HEK293 (cell line): ENCODE data around the gene ZNF608.

Experiments used
- CTCF ChIA-PET: fragments of 350-600 bp; formaldehyde crosslinking; extraction: SDS; loops from one replicate; lab custom pipeline; 2021; ENCODE audit warnings: antibody characterized with exemption; lab: Yijun Ruan, JAX
- POLR2A ChIA-PET: fragments of 300-600 bp; formaldehyde crosslinking; extraction: SDS; loops from one replicate; lab custom pipeline; 2020; ENCODE audit warnings: antibody characterized with exemption, inconsistent platforms; lab: Yijun Ruan, JAX
- H3K27ac ChIP-seq: fragments of 200-500 bp; sonication (Bioruptor generic); 2 replicates; pipeline ENCODE4 v1.5.1; 2014; ENCODE audit warnings: low read depth, low read length, control low read depth, inconsistent platforms; ENCODE audit errors: extremely low read depth
- H3K36me3 ChIP-seq, 2 experiments: fragments of 200-500 bp in 1 of 2; sonication (Bioruptor generic) in 1 of 2; 1 replicate in 1 of 2; 2 replicates in 1 of 2; pipeline ENCODE4 v1.5.1; 2014 to 2017; ENCODE audit warnings: inconsistent platforms in 2 of 2, low read length in 2 of 2; ENCODE audit not compliant: control insufficient read depth in 2 of 2, insufficient read depth in 1 of 2
- H3K4me1 ChIP-seq: fragments of 200-500 bp; sonication (Bioruptor generic); 2 replicates; pipeline ENCODE4 v1.5.1; 2014; ENCODE audit warnings: mild to moderate bottlenecking, low read length, inconsistent platforms; ENCODE audit not compliant: control insufficient read depth, insufficient read depth
- H3K4me3 ChIP-seq: 2 replicates; pipeline ENCODE4 v1.5.1; 2011; ENCODE audit warnings: low read depth, mild to moderate bottlenecking, control low read depth, low read length, moderate library complexity
- H3K9me3 ChIP-seq: fragments of 200-500 bp; sonication (Bioruptor generic); 2 replicates; pipeline ENCODE4 v1.5.1; 2014; ENCODE audit warnings: low read depth, low read length, inconsistent platforms; ENCODE audit not compliant: control insufficient read depth, insufficient read depth
- GFI1B ChIP-seq: fragments of 450-650 bp; formaldehyde crosslinking; IDR thresholded peaks from 2 replicates; pipeline ENCODE4 v1.5.1; 2016; ENCODE audit warnings: missing biosample characterization, missing genetic modification characterization
- GLI4 ChIP-seq: fragments of 450-650 bp; formaldehyde crosslinking; IDR thresholded peaks from 2 replicates; pipeline ENCODE4 v1.5.1; 2016; ENCODE audit warnings: missing biosample characterization, missing genetic modification characterization
- HOXC10 ChIP-seq: sonication (generic); formaldehyde crosslinking; IDR thresholded peaks from 2 replicates; pipeline ENCODE4 v1.8.1; 2023; ENCODE audit warnings: mild to moderate bottlenecking, missing genetic modification reagents
- IKZF3 ChIP-seq: fragments of 450-650 bp; IDR thresholded peaks from 2 replicates; pipeline ENCODE4 v1.5.0; 2018; ENCODE audit warnings: missing biosample characterization, mild to moderate bottlenecking, missing genetic modification characterization, moderate library complexity
- KLF8 ChIP-seq: fragments of 450-650 bp; formaldehyde crosslinking; IDR thresholded peaks from 2 replicates; pipeline ENCODE4 v1.5.1; 2016; ENCODE audit warnings: missing biosample characterization, missing genetic modification characterization
- MYNN ChIP-seq: fragments of 450-650 bp; formaldehyde crosslinking; IDR thresholded peaks from 2 replicates; pipeline ENCODE4 v1.5.1; 2016; ENCODE audit warnings: missing biosample characterization, missing genetic modification characterization, borderline replicate concordance
- PRDM4 ChIP-seq: fragments of 450-650 bp; formaldehyde crosslinking; IDR thresholded peaks from 2 replicates; pipeline ENCODE4 v1.5.1; 2017; ENCODE audit warnings: missing biosample characterization, missing genetic modification characterization
- ZBTB44 ChIP-seq: fragments of 450-650 bp; IDR thresholded peaks from 2 replicates; pipeline ENCODE4 v1.5.1; 2018; ENCODE audit warnings: missing biosample characterization, mild to moderate bottlenecking, missing genetic modification characterization
- ZBTB49 ChIP-seq: fragments of 450-650 bp; formaldehyde crosslinking; IDR thresholded peaks from 2 replicates; pipeline ENCODE4 v1.5.1; 2016; ENCODE audit warnings: missing biosample characterization, missing genetic modification characterization, low read depth
- ZNF10 ChIP-seq: fragments of 450-650 bp; formaldehyde crosslinking; IDR thresholded peaks from 2 replicates; pipeline ENCODE4 v1.5.1; 2017; ENCODE audit warnings: missing biosample characterization, missing genetic modification characterization
- ZNF114 ChIP-seq: fragments of 450-650 bp; formaldehyde crosslinking; IDR thresholded peaks from 2 replicates; pipeline ENCODE4 v1.5.0; 2017; ENCODE audit warnings: missing biosample characterization, missing genetic modification characterization
- ZNF132 ChIP-seq: fragments of 450-650 bp; formaldehyde crosslinking; IDR thresholded peaks from 2 replicates; pipeline ENCODE4 v1.5.1; 2017; ENCODE audit warnings: missing biosample characterization, missing genetic modification characterization, borderline replicate concordance
- ZNF324 ChIP-seq: fragments of 450-650 bp; formaldehyde crosslinking; IDR thresholded peaks from 2 replicates; pipeline ENCODE4 v1.5.1; 2016; ENCODE audit warnings: missing biosample characterization, missing genetic modification characterization
- ZNF391 ChIP-seq: fragments of 450-650 bp; formaldehyde crosslinking; IDR thresholded peaks from 2 replicates; pipeline ENCODE4 v1.5.1; 2016; ENCODE audit warnings: low read depth, missing biosample characterization, missing genetic modification characterization, borderline replicate concordance
- ZNF394 ChIP-seq: fragments of 450-650 bp; formaldehyde crosslinking; IDR thresholded peaks from 2 replicates; pipeline ENCODE4 v1.5.1; 2016; ENCODE audit warnings: missing biosample characterization, missing genetic modification characterization, mild to moderate bottlenecking, moderate library complexity, borderline replicate concordance
- ZNF501 ChIP-seq: fragments of 450-650 bp; formaldehyde crosslinking; IDR thresholded peaks from 2 replicates; pipeline ENCODE4 v1.5.1; 2016; ENCODE audit warnings: missing biosample characterization, missing genetic modification characterization
- ZNF510 ChIP-seq: fragments of 450-650 bp; formaldehyde crosslinking; IDR thresholded peaks from 2 replicates; pipeline ENCODE4 v1.5.1; 2018; ENCODE audit warnings: mild to moderate bottlenecking, missing genetic modification characterization, missing biosample characterization; ENCODE audit not compliant: insufficient replicate concordance
- ZNF529 ChIP-seq: fragments of 450-650 bp; formaldehyde crosslinking; IDR thresholded peaks from 2 replicates; pipeline ENCODE4 v1.5.1; 2017; ENCODE audit warnings: missing genetic modification characterization, missing biosample characterization; ENCODE audit not compliant: insufficient replicate concordance
- ZNF544 ChIP-seq: fragments of 450-650 bp; formaldehyde crosslinking; IDR thresholded peaks from 2 replicates; pipeline ENCODE4 v1.5.0; 2017; ENCODE audit warnings: missing biosample characterization, missing genetic modification characterization
- ZNF549 ChIP-seq: fragments of 450-650 bp; IDR thresholded peaks from 2 replicates; pipeline ENCODE4 v1.5.1; 2018; ENCODE audit warnings: missing biosample characterization, missing genetic modification characterization, mild to moderate bottlenecking, inconsistent platforms, moderate library complexity
- ZNF555 ChIP-seq: fragments of 450-650 bp; formaldehyde crosslinking; conservative IDR thresholded peaks from 2 replicates; pipeline ENCODE4 v1.5.1; 2017; ENCODE audit warnings: missing biosample characterization, mild to moderate bottlenecking, missing genetic modification characterization, inconsistent platforms
- ZNF558 ChIP-seq: fragments of 450-650 bp; formaldehyde crosslinking; IDR thresholded peaks from 2 replicates; pipeline ENCODE4 v1.5.1; 2016; ENCODE audit warnings: missing biosample characterization, missing genetic modification characterization
- ZNF626 ChIP-seq: fragments of 450-650 bp; sonication (Bioruptor Pico); formaldehyde crosslinking; IDR thresholded peaks from 2 replicates; pipeline ENCODE4 v1.5.1; 2018; ENCODE audit warnings: missing biosample characterization, missing genetic modification characterization, inconsistent platforms
- ZNF837 ChIP-seq: fragments of 450-650 bp; formaldehyde crosslinking; IDR thresholded peaks from 2 replicates; pipeline ENCODE4 v1.5.1; 2016; ENCODE audit warnings: missing biosample characterization, missing genetic modification characterization
- TF ChIP-seq, protein P1 (sequence below): fragments of 450-650 bp; formaldehyde crosslinking; conservative IDR thresholded peaks from 2 replicates; pipeline ENCODE4 v1.5.1; 2016; ENCODE audit warnings: low read depth, missing biosample characterization, missing genetic modification characterization
- TF ChIP-seq, protein P2 (sequence below): fragments of 450-650 bp; formaldehyde crosslinking; IDR thresholded peaks from 2 replicates; pipeline ENCODE4 v1.5.1; 2017; ENCODE audit warnings: missing biosample characterization, missing genetic modification characterization

Gene ZNF608

DNA sequence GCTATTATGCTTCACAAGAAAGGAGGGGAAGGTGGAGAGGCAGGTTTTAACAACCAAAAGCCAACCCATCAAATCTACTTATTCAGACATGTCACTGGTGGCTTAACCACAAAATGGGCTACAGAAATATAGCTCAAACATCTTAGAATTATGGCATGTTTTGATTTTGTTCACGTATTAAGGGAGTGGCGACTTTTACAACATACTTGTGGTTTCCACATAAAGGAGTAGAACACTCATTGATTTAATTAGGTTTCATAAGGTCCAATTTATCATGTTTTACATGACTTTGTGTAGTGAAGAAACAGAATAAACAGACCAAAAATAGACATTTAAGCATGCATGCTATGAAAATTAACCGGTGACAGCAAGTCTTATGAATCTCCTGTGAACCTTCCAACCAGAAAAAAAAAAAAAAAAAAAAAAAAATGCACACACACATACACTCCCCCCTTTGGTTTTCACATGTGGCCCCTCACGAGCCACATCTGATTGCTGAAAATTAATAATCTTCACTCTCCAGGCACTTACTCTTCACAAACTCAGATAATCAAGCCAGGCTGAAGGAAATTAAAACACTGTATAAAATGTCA is 5.4 kb downstream of the ZNF608 start (continued):
- TF ChIP-seq ZNF626 = no peak
- TF ChIP-seq ZNF394 (tag by site-specific recombination) = peak; percentile 96
- TF ChIP-seq, protein P1, sequence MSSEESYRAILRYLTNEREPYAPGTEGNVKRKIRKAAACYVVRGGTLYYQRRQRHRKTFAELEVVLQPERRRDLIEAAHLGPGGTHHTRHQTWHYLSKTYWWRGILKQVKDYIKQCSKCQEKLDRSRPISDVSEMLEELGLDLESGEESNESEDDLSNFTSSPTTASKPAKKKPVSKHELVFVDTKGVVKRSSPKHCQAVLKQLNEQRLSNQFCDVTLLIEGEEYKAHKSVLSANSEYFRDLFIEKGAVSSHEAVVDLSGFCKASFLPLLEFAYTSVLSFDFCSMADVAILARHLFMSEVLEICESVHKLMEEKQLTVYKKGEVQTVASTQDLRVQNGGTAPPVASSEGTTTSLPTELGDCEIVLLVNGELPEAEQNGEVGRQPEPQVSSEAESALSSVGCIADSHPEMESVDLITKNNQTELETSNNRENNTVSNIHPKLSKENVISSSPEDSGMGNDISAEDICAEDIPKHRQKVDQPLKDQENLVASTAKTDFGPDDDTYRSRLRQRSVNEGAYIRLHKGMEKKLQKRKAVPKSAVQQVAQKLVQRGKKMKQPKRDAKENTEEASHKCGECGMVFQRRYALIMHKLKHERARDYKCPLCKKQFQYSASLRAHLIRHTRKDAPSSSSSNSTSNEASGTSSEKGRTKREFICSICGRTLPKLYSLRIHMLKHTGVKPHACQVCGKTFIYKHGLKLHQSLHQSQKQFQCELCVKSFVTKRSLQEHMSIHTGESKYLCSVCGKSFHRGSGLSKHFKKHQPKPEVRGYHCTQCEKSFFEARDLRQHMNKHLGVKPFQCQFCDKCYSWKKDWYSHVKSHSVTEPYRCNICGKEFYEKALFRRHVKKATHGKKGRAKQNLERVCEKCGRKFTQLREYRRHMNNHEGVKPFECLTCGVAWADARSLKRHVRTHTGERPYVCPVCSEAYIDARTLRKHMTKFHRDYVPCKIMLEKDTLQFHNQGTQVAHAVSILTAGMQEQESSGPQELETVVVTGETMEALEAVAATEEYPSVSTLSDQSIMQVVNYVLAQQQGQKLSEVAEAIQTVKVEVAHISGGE = no peak
- no peak for TF ChIP-seq ZNF544 (tag by site-specific recombination)
- peak; percentile 97 for TF ChIP-seq ZBTB44 (tag by site-specific recombination)
- TF ChIP-seq ZBTB49 (tag by site-specific recombination) = peak; percentile 89
- TF ChIP-seq ZNF391 (tag by site-specific recombination) = peak; percentile 99
- TF ChIP-seq MYNN (tag by site-specific recombination) = peak; percentile 88
- peak; percentile 43 for TF ChIP-seq ZNF510 (tag by site-specific recombination)
- no peak for TF ChIP-seq ZNF549 (tag by site-specific recombination)
- TF ChIP-seq ZNF837 = no peak
- TF ChIP-seq ZNF132 = no peak
- no peak for TF ChIP-seq HOXC10 (CRISPR knock-in tag)
- TF ChIP-seq ZNF529 (tag by site-specific recombination) = no peak
- TF ChIP-seq, protein P2, sequence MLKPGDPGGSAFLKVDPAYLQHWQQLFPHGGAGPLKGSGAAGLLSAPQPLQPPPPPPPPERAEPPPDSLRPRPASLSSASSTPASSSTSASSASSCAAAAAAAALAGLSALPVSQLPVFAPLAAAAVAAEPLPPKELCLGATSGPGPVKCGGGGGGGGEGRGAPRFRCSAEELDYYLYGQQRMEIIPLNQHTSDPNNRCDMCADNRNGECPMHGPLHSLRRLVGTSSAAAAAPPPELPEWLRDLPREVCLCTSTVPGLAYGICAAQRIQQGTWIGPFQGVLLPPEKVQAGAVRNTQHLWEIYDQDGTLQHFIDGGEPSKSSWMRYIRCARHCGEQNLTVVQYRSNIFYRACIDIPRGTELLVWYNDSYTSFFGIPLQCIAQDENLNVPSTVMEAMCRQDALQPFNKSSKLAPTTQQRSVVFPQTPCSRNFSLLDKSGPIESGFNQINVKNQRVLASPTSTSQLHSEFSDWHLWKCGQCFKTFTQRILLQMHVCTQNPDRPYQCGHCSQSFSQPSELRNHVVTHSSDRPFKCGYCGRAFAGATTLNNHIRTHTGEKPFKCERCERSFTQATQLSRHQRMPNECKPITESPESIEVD = peak; percentile 100
- peak; percentile 99 for TF ChIP-seq KLF8 (tag by site-specific recombination)
- TF ChIP-seq GLI4 (tag by site-specific recombination) = peak; percentile 87; the same call in 1 of the 2 replicates
- TF ChIP-seq ZNF114 = no peak

DNA sequence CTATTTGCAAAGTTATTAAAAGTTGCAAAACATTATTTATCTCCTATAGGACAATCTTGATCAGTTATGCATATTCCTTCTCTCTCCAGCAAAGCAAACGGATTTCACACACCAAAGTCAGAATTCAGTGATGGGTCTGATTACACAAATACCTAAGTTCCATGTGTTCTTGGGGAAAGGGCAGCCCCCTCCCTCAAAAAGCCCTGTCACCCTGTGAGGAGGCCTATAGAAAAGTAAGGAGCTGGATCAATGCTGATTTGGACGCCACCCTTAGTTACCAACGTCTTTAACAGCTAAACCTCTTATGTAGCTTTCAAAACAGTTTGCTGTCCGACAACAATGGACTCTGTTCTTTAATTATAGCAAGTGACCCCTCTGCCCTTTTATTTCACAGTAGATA is 6.4 kb downstream of the ZNF608 start:
- TF ChIP-seq ZNF558 (tag by site-specific recombination) (peak; percentile 54; the same call in 1 of the 2 replicates), PRDM4 (no peak), ZNF501 (tag by site-specific recombination) (no peak), ZNF324 (tag by site-specific recombination) (no peak), ZNF10 (tag by site-specific recombination) (no peak), IKZF3 (tag by site-specific recombination) (no peak), ZNF555 (tag by site-specific recombination) (no peak), GFI1B (no peak), GLI4 (tag by site-specific recombination) (no peak)
- Histone ChIP-seq H3K36me3 (no peaks in the 10 kb centered on the region), H3K4me3 (no peak overlapping the region), H3K9me3 (no peaks in the 10 kb centered on the region), H3K27ac (peak overlapping the region; percentile 99), H3K4me1 (peaks cover 64% of the 10 kb centered on the region)
- ChIA-PET POLR2A (no interaction called here), CTCF (interaction anchor here (0.5 to 0.6 kb wide), 2 partner anchors 11 to 1576 kb away, joined by 3 to 5 read pairs; no protein-coding TSS in a partner anchor)
